Measurements from ENCODE around the gene RAB40B.
"Not testable (repeated sequence)": the region's sequence is repeated elsewhere in the genome, so short reads cannot be mapped to it uniquely, and the experiment has no call there.

Gene RAB40B

GRCh38 chr17:82667668-82668000 lies 30.9 kb downstream of the RAB40B start:
- DNase-seq, result no peak

GRCh38 chr17:82666931-82667667 lies 31.4 kb downstream of the RAB40B start:
- no peak for DNase-seq

GRCh38 chr17:82665891-82666290 lies 32.6 kb downstream of the RAB40B start:
- no peak for DNase-seq

GRCh38 chr17:82665217-82665616 lies 33.3 kb downstream of the RAB40B start:
- DNase-seq, result no peak

DNA sequence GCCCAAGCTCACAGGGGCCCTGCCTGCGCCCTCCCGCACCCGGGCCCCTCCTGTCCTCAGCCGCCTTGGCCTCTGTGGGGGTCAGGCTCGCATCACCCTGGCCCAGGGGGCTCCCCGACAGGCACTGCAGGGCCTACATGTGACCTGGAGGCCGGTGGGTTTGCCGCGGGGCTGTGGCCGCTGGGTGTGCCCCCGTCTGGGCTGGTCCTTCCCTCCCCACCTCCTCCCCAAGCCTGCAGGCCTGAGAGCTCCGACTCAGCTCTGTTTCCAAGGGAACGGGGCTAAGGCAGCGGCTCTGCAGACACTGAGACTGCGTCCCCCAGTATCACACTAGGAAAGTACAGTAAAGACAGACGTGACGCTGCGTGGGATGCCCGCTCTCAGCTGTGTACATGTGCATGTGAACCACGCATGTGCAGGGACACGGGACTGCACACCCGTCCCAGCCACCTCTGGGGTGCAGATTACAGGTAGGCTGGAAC lies 33.8 kb downstream of the RAB40B start:
- DNase-seq, result no peak

DNA sequence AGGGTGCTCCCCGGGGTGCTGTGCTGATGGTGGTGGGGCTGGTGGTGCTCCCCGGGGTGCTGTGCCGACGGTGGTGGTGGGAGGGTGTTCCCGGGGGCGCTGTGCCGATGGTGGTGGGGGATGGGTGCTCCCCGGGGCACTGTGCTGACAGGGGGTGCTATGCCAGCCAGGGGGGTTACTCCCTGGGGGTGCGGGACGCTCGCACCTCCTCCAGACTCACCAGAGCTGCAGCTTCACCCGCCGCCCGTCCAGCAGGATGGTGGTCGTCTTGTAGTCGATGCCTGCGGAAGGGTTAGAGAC lies 34.3 kb downstream of the RAB40B start:
- no peak for DNase-seq

GRCh38 chr17:82663381-82664275 lies 34.9 kb downstream of the RAB40B start:
- DNase-seq, result no peak

DNA sequence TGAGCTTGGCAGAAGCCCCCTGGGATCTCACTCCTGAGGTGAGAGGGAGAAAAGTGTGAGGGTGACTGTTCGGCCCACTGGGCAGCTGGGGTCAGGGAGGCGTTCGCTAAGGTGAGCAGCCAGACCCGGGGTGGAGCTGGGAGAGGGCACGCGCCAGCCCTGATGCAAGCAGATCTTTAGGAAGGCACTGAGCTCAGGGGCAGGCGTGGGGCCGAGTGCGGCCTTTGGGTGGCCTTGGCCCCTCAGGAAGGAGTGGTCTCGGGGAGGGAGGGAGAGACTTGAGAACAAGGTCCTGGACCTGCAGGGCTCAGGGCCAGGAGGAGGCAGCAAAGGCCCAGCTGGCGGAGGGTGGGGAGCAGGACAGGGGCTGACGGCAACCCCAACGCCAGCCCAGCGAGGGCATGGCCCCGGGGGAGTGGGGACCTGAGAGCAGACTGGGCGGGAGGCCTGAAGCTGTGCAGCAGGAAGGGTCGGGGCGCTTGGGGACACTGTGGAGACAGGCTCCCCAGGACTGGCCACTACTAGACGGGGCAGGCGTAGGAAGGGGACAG lies 35.7 kb downstream of the RAB40B start:
- DNase-seq, result no peak

- DNase-seq, result no peak
Measured at GRCh38 chr17:82661717-82662683, 36.5 kb downstream of the RAB40B start.

DNA sequence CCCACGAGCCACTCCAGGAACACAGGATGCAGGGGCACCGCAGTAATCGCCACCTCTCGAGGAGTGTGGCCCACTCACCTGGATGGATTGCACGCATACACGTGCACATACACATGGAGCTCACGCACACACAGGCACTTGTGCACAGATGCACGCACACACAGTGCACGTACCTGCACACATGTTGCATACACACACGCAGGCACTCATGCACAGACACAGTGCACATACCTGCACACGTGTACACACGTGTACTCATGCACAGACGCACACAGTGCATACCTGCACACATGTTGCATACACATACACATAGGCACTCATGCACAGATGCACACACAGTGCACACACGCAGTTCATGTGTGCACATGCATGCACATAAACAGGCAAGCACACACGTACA lies 38.6 kb downstream of the RAB40B start:
- no peak for DNase-seq

DNA sequence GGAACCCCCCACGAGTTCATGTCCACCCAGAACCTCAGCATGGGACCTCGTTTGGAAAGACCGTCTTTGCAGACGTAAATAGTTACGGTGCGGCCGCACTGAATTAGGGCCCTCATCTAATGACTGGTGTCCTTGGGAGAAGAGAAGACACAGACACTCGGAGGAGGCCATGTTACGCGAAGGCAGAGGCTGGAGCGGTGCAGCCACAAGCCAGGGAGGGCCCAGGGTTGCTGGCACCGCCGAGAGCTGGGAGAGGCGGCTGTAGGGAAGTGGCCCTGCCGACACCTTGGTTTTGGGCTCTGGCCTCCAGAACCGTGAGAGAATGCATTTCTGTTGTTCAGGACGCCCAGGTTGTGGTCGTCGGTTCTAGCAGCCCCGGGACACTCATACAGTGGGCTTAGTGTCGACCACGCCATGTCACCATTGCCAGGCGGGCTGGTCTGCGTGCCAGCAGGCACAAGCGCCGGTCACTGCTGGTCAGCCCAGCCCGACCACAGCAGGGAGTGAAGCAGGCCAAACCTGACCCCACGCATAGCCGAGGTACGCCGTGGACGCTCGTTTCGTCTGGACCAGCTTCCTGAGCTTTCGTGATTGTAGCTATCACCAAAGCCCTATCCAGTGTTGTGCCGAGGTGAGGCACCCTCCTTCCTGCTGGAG lies 39.6 kb downstream of the RAB40B start:
- DNase-seq, result no peak

DNA sequence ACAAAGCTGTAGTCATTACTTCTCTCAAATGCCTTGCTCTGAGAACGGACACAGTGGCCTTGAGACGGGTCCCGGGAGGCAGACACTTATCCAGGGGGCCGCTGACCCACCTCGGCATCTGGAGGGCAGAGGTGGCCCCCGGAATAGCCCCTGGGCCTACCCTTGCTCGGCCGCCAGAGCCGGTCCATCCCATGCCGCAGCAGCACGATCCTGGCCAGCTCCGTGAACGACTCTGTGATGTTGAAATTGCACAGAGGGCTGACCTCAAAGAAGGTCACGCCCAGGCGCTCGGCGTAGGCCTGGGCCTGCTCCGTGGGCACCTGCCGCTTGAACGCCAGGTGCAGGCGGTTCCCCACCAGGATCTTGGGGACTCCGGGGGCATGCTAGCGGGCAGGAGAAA lies 40.2 kb downstream of the RAB40B start:
- DNase-seq, result no peak

- DNase-seq, result no peak
Measured at GRCh38 chr17:82657926-82658325, 40.6 kb downstream of the RAB40B start.

GRCh38 chr17:82656266-82656665 lies 42.2 kb downstream of the RAB40B start:
- no peak for DNase-seq

- DNase-seq, result no peak
Measured at GRCh38 chr17:82655523-82655922, 43.0 kb downstream of the RAB40B start.

- no peak for DNase-seq
Measured at GRCh38 chr17:82655038-82655479, 43.4 kb downstream of the RAB40B start.

DNA sequence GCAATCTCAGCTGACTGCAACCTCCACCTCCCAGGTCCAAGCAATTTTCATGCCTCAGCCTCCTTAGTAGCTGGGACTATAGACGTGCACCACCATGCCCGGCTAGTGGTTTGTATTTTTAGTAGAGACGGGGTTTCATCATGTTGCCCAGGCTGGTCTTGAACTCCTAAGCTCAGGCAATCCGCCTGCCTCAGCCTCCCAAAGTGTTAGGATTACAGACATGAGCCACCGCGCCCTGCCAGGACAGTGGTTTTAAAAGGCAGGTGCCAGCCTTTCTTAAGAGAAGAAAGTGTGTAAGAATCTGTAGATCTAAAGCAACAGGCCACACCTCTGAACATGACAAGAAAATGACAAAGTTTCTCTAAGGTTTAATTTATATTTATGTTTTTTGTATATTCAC lies 43.9 kb downstream of the RAB40B start:
- not testable (repeated sequence) for DNase-seq

- DNase-seq, result no peak
Measured at GRCh38 chr17:82653651-82654528, 44.6 kb downstream of the RAB40B start.

DNA sequence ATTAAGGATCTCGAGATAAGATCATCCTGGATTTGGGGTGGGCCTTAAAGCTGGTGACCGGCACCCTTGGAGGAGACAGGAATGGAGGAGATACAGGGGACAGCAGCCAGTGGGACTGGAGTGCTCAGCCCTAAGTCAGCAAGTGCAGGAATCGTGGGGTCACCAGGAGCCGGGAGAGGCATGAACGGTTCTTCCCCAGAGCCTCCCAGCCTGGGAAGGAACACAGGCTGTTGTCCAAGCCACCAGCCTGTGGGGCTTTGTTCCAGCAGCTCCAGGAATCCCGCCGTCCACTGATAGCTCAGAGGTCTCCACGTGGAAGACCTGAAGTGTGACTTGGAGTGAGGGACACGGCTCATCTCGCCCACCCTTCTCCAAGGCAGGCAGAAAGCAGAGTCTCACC lies 47.8 kb downstream of the RAB40B start:
- no peak for DNase-seq

DNA sequence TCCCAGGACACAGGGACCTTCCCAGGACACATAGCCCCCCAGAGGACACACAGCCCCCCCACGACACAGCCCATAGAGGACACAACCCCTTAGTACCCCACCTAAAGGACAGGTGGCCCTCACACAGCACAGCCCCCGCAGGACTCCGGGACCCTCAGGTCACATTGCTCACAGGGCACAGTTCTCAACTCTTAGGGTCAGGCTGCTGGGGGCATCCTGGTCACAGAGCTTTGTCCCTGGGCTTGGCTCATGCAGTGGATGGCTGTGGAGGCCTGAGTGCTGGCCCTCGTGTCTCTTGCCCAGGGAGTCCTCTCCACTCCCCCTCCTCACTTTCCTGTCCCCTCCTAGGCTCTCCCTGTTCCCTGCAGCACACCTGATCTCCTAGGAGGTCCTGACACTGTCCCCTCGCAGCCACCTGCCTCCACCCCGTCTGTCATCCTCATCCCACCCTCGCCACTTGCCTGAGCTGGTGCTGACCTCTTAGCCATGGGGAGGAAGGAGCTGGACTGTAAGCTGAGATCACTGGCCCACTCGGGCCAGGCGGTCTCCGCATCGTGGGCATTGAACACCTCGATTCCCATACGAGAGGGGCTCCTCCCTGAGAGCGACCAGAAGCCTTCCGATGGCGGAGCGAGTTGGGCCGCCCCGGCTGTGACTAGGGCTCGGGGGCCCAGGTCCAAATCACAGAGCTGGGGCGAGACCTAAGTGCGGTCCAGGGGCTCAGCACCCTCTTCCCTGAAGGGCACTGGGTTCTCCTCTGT lies 48.8 kb downstream of the RAB40B start:
- no peak for DNase-seq

Measured in fibroblast of skin of abdomen (primary cell).